SW480 (cell line): ENCODE results near the gene KIF19.

ENCODE experiments used
- DNase-seq: peaks from one replicate; pipeline ENCODE4 v3.0.0-alpha.2; 2016; ENCODE audit warnings: low spot score

Gene KIF19

DNA sequence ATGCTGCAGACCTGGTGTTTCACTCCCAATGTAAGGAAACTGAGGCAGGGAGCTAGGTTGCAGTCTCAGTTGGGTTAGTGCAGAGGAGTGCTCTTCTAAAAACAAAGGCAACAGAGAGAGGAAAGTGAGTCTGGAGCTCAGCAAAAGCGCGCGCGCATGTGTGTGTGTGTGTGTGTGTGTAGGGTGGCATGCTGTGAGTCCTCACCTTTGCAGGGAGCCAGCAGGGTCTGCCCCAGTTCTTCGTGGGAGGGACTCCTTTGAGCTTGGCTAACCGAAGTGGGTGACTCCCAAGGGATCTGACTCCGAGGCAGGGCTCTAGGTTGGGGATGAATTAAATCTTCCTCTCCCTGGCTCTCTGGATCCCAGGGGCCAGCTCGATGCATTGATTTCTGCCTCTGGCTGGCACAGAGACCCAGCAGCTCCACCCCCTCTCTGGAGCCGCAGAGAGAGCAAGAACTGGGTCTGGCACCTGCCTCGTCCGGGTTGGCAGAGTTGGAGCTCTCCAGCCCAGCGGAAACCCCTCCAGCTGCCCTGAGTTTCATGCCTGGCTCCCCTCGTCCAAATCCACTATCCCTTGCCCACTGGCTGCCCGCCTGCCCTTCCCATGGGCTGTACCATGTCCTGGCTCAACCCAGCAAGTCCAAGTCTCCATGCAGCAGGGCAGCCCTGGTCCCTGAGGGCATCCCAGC lies 36.9 kb downstream of the KIF19 start:
- DNase-seq: no peak

DNA sequence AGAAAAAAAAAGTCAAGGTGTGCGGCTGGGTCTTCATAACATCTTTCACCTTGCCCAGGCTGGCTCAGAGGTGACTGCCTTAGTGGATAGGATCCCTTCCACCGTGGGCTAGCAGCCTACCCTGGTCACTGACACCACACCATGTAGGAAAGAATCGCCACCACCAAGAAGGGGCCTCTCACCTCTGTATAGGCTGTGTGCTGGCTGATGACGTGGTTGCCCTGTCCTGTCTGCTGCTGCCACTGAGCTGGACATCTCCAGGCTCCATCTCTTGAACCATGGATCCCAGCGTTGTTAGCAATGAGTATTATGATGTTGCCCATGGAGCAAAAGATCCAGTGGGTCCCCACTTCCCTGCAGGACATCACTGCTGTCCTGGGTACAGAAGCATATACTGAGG lies 41.2 kb downstream of the KIF19 start, which contains the start of gene GPR142:
TSS of gene GPR142 (plus strand) at position 301 of the 400 bp plus-strand sequence. CDS start 2,035 bp downstream, outside the sequence.
- DNase-seq: no peak

DNA sequence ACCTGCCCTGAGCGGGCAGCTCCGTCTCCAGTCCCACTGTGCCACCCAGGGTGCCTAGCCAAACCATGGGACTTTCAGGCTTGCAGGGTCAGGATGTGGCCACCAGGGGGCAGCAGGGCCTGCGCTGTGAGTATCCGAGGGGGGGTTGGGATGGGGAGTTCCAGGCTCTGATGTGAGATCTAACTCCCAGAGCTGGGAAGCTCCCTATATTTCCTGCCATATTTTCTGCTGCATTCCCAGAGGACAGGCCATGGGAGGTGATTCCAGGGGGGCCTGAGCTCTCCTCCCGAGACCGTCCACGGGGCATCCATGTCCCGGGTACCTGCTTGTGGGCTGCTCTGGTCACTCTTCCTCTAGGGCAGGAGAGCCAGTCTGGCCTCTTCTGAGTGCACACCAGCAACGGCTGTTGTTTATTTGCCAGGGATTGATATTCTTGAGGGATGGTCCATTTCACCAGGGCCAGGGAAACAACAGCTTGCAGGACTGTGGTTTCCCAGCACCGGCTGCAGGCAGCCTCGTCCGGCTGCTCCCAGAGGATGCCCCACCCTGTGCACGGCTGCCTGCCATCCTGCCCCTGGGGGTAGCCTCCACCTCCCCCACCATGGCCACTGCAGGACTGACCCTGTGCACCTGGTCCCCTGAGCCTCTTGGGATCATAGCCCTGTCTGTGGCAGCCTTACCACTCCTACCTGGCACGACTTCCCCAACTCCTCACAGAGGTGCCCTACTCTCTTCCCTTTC lies 42.5 kb downstream of the KIF19 start:
- peak; percentile 55 for DNase-seq

GRCh38 chr17:74369221-74369620 lies 43.2 kb downstream of the KIF19 start:
- no peak for DNase-seq

GRCh38 chr17:74369665-74370490 lies 43.9 kb downstream of the KIF19 start:
- no peak for DNase-seq

GRCh38 chr17:74371653-74372147 lies 45.7 kb downstream of the KIF19 start:
- DNase-seq: no peak

DNA sequence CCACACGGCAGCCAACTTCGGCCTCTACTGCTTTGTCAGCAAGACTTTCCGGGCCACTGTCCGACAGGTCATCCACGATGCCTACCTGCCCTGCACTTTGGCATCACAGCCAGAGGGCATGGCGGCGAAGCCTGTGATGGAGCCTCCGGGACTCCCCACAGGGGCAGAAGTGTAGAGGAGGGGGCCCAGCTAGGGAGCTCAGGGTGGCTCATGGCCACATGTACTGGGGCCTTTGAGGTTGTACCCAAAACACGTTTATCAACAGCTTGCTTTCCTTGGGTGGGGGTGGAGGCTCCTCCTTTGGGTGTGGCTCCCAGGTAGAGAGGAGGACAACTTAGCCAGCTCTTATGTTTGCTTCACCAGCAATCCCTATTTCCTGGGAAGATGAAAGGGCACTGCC lies 46.4 kb downstream of the KIF19 start:
- DNase-seq: no peak

GRCh38 chr17:74373838-74374606 lies 48.0 kb downstream of the KIF19 start:
- DNase-seq: peak; percentile 70

GRCh38 chr17:74374858-74375257 lies 48.8 kb downstream of the KIF19 start:
- no peak for DNase-seq

DNA sequence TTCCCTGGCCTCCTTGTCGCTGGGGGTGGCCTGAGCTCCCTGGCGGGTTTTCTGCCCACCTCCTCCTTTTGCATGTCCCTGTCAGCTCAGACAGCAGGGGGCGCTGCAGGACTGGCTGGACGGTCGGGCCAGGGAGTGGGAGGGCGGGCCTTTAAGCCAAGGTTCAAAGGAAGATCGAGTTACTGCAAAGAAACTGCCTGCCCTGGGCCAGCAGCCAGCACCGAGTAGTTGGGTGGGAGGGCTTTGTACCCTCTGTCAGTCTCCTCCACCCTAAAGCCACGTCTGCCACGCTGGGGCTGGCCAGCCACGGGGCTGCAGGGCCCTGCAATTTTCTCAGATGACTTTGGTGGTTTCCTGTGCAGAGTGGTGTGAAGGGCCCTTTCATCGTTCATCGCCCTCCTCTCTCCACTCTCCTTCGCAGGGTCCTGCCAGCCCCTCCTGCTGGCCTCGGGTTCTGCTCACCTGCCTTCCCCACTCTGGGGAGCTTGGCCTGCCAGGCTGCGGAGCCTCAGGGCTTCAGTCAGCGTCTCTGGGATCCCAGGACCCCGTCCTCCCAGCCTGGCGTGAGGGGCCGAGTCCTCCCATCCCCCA lies 53.6 kb downstream of the KIF19 start:
- peak; percentile 74 for DNase-seq

- peak; percentile 73 for DNase-seq
Observed at GRCh38 chr17:74380086-74380958, 54.3 kb downstream of the KIF19 start.

- no peak for DNase-seq
Observed at GRCh38 chr17:74380959-74381808, 55.2 kb downstream of the KIF19 start.

GRCh38 chr17:74383141-74383540 lies 57.1 kb downstream of the KIF19 start:
- no peak for DNase-seq

- no peak for DNase-seq
Observed at GRCh38 chr17:74385201-74385600, 59.2 kb downstream of the KIF19 start.

- no peak for DNase-seq
Observed at GRCh38 chr17:74386386-74386785, 60.4 kb downstream of the KIF19 start.

DNA sequence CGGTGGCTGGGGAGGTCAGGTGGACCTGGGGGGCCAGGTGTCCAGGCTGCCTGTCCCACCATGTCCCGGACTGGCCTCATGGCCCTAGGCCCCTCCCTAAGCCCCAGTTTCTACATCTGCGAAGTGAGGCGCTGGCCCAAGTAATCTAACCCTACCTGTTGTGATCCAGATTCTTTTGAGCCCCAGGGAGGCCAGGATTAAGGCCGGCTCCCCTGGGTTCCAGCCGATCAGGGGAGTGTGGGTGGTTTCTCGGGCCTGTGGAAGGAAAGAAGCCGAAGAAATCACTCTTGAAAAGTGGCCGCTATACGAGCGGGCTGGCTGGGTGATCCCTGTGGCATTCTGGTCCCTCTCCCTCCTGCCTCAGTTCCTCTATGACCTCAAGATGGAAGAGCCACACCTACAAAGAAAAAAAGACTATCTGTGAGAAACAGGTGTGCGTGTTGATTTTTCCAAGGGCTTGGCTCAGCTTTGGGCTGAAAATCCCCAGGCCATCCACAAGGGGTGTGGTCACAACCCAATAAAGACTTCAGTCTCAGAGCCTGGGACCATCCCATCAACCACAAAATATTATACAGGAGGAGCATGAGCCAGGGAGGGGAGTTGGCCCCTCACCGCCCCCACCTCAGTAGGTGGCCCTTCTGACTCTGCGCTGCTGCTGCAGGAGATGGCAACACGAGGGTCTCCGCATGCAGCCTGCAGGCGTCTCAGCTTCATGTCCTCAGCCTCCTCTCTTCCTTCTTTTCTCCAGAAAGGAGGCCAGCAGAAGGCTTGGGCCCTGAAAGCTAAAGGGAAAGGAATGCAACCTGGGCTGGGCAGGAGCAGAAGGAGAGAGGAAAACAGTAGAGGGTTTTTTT lies 61.6 kb downstream of the KIF19 start:
- DNase-seq: no peak

GRCh38 chr17:74389084-74389753 lies 63.2 kb downstream of the KIF19 start:
- DNase-seq: no peak
